ENCODE results near the gene PRPF40B. TPM values are rescaled to one million over a fixed set of nuclear protein-coding genes. Genes with fewer than 3 reads are reported as not detected.

PRPF40B gene
- total and polyA plus RNA-seq, 9 of the 15 experiments (the other 6 are each of a cell fraction or from before 2014, with no cell fraction given), result 0.55 to 10.6 (median 4.8) TPM

DNA sequence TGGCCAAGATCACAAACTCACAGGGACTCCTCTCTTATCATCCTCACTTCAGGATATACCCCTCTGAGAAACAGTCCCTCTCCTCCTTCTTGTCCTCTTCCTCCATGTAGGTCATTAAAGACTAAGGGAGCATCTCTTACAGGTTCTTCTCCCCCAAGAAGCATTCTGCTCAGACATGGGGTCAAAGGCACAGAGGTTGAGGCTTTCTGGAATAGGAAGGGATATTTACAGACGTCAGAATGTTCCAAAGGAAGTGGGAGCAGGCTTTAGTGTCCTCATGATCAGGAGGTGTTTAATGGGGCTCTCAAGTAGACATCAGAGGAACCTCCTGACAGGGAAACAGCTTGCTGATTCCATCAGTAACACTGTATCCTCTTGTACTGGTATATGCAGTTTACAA is 36.4 kb downstream of the PRPF40B start:
- Histone ChIP-seq H3K9me1 (ENCODE audit: control insufficient read depth, insufficient read depth, low read length) (no peaks in the 10 kb centered on the region), H3K4me1 (replicated peaks in 1 of 2; ENCODE audit: control insufficient read depth in 2 of 2, insufficient read depth in 2 of 2, low read length in 2 of 2) (peaks cover 13 to 25% of the 10 kb centered on the region in 2 experiments; a peak in 4 of 5 replicates), H3K27me3 (ENCODE audit: control insufficient read depth in 2 of 2, insufficient read depth in 2 of 2, low read length in 2 of 2) (no peaks in the 10 kb centered on the region), H2AFZ (ENCODE audit: low read depth, low read length) (no peak overlapping the region), H3K4me3 (no peak overlapping the region), H3K9me3 (replicated peaks; ENCODE audit: control insufficient read depth, insufficient read depth, low read depth, low read length) (no peaks in the 10 kb centered on the region), H3K79me2 (ENCODE audit: control insufficient read depth, insufficient read depth, low read length) (no peaks in the 10 kb centered on the region), H3K36me3 (ENCODE audit: control insufficient read depth, insufficient read depth, low read length) (peaks cover 10% of the 10 kb centered on the region; the same call in 1 of the 3 replicates), H4K20me1 (replicated peaks; ENCODE audit: control insufficient read depth, insufficient read depth, low read length) (no peaks in the 10 kb centered on the region), H3K9ac (ENCODE audit: insufficient read depth in 1 of 2, low read depth in 2 of 2, low read length in 2 of 2) (no peak overlapping the region), H3K27ac (ENCODE audit: extremely low read depth, low read depth, low read length) (no peak overlapping the region), H3K4me2 (ENCODE audit: insufficient read depth, low read length) (no peak overlapping the region)
- intact Hi-C loops (cut with micrococcal nuclease), result no loop called here
- ChIA-PET CTCF (ENCODE audit: low intra/inter-chr PET ratio) (no interaction called here), POLR2A (interaction anchor here (1.3 to 2.0 kb wide), 3 partner anchors 9 to 82 kb away, joined by 3 to 4 read pairs (median 4); partner anchors contain the start of gene TMBIM6)
- 43% methylated on average over 1 of the region's 1 CpG for WGBS (ENCODE audit: insufficient coverage, low coverage, missing lambda C conversion rate)
- in situ Hi-C loops (cut with MboI), result no loop called here
- no peak for TF ChIP-seq MEIS2 (IDR thresholded peaks at IDR 0.05; ENCODE audit: partially characterized antibody)
- TF ChIP-seq, protein P1, sequence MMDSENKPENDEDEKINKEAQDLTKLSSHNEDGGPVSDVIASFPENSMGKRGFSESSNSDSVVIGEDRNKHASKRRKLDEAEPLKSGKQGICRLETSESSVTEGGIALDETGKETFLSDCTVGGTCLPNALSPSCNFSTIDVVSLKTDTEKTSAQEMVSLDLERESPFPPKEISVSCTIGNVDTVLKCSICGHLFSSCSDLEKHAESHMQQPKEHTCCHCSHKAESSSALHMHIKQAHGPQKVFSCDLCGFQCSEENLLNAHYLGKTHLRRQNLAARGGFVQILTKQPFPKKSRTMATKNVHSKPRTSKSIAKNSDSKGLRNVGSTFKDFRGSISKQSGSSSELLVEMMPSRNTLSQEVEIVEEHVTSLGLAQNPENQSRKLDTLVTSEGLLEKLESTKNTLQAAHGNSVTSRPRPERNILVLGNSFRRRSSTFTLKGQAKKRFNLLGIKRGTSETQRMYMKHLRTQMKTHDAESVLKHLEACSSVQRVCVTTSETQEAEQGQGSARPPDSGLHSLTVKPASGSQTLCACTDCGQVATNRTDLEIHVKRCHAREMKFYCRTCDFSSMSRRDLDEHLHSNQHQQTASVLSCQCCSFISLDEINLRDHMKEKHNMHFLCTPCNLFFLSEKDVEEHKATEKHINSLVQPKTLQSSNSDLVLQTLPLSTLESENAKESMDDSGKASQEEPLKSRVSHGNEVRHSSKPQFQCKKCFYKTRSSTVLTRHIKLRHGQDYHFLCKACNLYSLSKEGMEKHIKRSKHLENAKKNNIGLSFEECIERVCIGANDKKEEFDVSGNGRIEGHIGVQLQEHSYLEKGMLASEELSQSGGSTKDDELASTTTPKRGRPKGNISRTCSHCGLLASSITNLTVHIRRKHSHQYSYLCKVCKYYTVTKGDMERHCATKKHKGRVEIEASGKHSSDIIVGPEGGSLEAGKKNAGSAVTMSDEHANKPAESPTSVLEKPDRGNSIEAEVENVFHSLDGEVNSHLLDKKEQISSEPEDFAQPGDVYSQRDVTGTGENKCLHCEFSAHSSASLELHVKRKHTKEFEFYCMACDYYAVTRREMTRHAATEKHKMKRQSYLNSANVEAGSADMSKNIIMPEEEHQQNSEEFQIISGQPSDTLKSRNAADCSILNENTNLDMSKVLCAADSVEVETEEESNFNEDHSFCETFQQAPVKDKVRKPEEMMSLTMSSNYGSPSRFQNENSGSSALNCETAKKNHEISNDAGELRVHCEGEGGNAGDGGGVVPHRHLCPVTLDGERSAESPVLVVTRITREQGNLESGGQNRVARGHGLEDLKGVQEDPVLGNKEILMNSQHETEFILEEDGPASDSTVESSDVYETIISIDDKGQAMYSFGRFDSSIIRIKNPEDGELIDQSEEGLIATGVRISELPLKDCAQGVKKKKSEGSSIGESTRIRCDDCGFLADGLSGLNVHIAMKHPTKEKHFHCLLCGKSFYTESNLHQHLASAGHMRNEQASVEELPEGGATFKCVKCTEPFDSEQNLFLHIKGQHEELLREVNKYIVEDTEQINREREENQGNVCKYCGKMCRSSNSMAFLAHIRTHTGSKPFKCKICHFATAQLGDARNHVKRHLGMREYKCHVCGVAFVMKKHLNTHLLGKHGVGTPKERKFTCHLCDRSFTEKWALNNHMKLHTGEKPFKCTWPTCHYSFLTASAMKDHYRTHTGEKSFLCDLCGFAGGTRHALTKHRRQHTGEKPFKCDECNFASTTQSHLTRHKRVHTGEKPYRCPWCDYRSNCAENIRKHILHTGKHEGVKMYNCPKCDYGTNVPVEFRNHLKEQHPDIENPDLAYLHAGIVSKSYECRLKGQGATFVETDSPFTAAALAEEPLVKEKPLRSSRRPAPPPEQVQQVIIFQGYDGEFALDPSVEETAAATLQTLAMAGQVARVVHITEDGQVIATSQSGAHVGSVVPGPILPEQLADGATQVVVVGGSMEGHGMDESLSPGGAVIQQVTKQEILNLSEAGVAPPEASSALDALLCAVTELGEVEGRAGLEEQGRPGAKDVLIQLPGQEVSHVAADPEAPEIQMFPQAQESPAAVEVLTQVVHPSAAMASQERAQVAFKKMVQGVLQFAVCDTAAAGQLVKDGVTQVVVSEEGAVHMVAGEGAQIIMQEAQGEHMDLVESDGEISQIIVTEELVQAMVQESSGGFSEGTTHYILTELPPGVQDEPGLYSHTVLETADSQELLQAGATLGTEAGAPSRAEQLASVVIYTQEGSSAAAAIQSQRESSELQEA (IDR thresholded peaks at IDR 0.05; ENCODE audit: low read depth), result no peak
- no peak for TF ChIP-seq ZNF133 (CRISPR knock-in tag; IDR thresholded peaks at IDR 0.05)
- TF ChIP-seq, protein P2, sequence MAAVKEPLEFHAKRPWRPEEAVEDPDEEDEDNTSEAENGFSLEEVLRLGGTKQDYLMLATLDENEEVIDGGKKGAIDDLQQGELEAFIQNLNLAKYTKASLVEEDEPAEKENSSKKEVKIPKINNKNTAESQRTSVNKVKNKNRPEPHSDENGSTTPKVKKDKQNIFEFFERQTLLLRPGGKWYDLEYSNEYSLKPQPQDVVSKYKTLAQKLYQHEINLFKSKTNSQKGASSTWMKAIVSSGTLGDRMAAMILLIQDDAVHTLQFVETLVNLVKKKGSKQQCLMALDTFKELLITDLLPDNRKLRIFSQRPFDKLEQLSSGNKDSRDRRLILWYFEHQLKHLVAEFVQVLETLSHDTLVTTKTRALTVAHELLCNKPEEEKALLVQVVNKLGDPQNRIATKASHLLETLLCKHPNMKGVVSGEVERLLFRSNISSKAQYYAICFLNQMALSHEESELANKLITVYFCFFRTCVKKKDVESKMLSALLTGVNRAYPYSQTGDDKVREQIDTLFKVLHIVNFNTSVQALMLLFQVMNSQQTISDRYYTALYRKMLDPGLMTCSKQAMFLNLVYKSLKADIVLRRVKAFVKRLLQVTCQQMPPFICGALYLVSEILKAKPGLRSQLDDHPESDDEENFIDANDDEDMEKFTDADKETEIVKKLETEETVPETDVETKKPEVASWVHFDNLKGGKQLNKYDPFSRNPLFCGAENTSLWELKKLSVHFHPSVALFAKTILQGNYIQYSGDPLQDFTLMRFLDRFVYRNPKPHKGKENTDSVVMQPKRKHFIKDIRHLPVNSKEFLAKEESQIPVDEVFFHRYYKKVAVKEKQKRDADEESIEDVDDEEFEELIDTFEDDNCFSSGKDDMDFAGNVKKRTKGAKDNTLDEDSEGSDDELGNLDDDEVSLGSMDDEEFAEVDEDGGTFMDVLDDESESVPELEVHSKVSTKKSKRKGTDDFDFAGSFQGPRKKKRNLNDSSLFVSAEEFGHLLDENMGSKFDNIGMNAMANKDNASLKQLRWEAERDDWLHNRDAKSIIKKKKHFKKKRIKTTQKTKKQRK (IDR thresholded peaks at IDR 0.05; ENCODE audit: borderline replicate concordance, low read depth, low read length), result no peak
- no peak for TF ChIP-seq FOXK2 (conservative IDR thresholded peaks at IDR 0.05 in 1 of 2, IDR thresholded peaks at IDR 0.05 in 1 of 2; ENCODE audit: low read depth in 2 of 2)
- TF ChIP-seq EZH2 (IDR thresholded peaks at IDR 0.05; ENCODE audit: borderline replicate concordance, low read depth, low read length), result no peak
- no peak for TF ChIP-seq ARID2 (IDR thresholded peaks at IDR 0.05)
- TF ChIP-seq SAFB2 (IDR thresholded peaks at IDR 0.05; ENCODE audit: borderline replicate concordance, low read depth, low read length, severe bottlenecking), result no peak
- TF ChIP-seq PTBP1 (IDR thresholded peaks at IDR 0.05; ENCODE audit: low read depth, low read length), result no peak
- TF ChIP-seq ZNF134 (CRISPR knock-in tag; conservative IDR thresholded peaks at IDR 0.05), result no peak
- ATAC-seq (no peak), FAIRE-seq (no peak), DNase-seq (ENCODE audit: extremely low read depth in 1 of 4, low spot score in 3 of 4) (no peak)
- BruUV-seq (replicated peaks), result no TSS peak

All from K562 (cell line).